H1 (cell line): ENCODE results near the gene OVCH1. TPM values are rescaled to one million over a fixed set of nuclear protein-coding genes. Genes with fewer than 3 reads are reported as not detected.

ENCODE experiments used
- CTCF ChIA-PET: fragments of 300-600 bp; sonication (Branson Sonifier 250); formaldehyde crosslinking; loops from one replicate; lab custom pipeline; 2021; ENCODE audit not compliant: partially characterized antibody; lab: Charles Lee
- POLR2A ChIA-PET: fragments of 300-600 bp; sonication (Branson Sonifier 250); formaldehyde crosslinking; loops from one replicate; lab custom pipeline; 2021; ENCODE audit warnings: inconsistent platforms; ENCODE audit not compliant: partially characterized antibody; lab: Charles Lee
- DNase-seq, 2 experiments: peaks; one replicate each; pipeline versions ENCODE4 v3.0.0 to v3.0.0-alpha.2; 2010 to 2022; ENCODE audit warnings: low spot score in 2 of 2, low read depth in 1 of 2, mixed read lengths in 1 of 2
- FAIRE-seq: peaks from 2 replicates; lab custom pipeline; 2011; peaks lifted over from hg19 to GRCh38; lab: Jason Lieb, UNC
- H2AFZ ChIP-seq: 2 replicates; pipeline ENCODE4 v1.8.1; 2012; ENCODE audit warnings: low read length, inconsistent platforms
- H2AK5ac ChIP-seq: 2 replicates; pipeline ENCODE4 v1.6.1; 2013; ENCODE audit warnings: low read depth, low read length
- H2BK120ac ChIP-seq: replicated peaks from 2 replicates; pipeline ENCODE3; 2013; ENCODE audit warnings: low read depth, low read length, inconsistent platforms
- H2BK12ac ChIP-seq: 2 replicates; pipeline ENCODE4 v1.6.1; 2013; ENCODE audit warnings: low read depth, low read length
- H2BK15ac ChIP-seq: 2 replicates; pipeline ENCODE4 v1.6.1; 2013; ENCODE audit warnings: low read length
- H2BK20ac ChIP-seq: 2 replicates; pipeline ENCODE4 v1.6.1; 2013; ENCODE audit warnings: low read length
- H2BK5ac ChIP-seq: 2 replicates; pipeline ENCODE4 v1.6.1; 2013; ENCODE audit warnings: low read depth, low read length
- H3K14ac ChIP-seq: 2 replicates; pipeline ENCODE4 v1.6.1; 2013; ENCODE audit warnings: inconsistent platforms; ENCODE audit not compliant: insufficient read length
- H3K18ac ChIP-seq: 2 replicates; pipeline ENCODE4 v1.6.1; 2013; ENCODE audit warnings: low read length; ENCODE audit errors: extremely low read depth
- H3K23ac ChIP-seq: 2 replicates; pipeline ENCODE4 v1.6.1; 2013; ENCODE audit warnings: inconsistent platforms; ENCODE audit not compliant: insufficient read length
- H3K23me2 ChIP-seq: 2 replicates; pipeline ENCODE4 v1.6.1; 2013; ENCODE audit warnings: low read depth, low read length
- H3K27ac ChIP-seq: 2 replicates; pipeline ENCODE4 v1.6.1; 2011; ENCODE audit warnings: low read depth, low read length, inconsistent platforms
- H3K27me3 ChIP-seq, 4 experiments: replicated peaks in 1 of 4; 1 replicate in 1 of 4; 2 replicates in 3 of 4; pipeline versions ENCODE4 v1.6.1 to v1.8.1; 2011 to 2013; ENCODE audit warnings: low read length in 3 of 4, mild to moderate bottlenecking in 3 of 4, inconsistent platforms in 2 of 4, mixed read lengths in 2 of 4, moderate library complexity in 1 of 4; ENCODE audit not compliant: control insufficient read depth in 3 of 4, insufficient read depth in 3 of 4; ENCODE audit errors: extremely low read depth in 1 of 4
- H3K36me3 ChIP-seq, 4 experiments: 2 replicates each; pipeline versions ENCODE4 v1.6.1 to v1.8.1; 2011 to 2013; ENCODE audit warnings: mild to moderate bottlenecking in 4 of 4, low read length in 3 of 4, moderate library complexity in 2 of 4, control low read depth in 1 of 4, inconsistent platforms in 1 of 4; ENCODE audit not compliant: insufficient read depth in 4 of 4, control insufficient read depth in 2 of 4
- H3K4ac ChIP-seq: replicated peaks from 2 replicates; pipeline ENCODE3; 2013; ENCODE audit warnings: low read length, low read depth, mixed read lengths, inconsistent platforms; ENCODE audit not compliant: insufficient read length
- H3K4me1 ChIP-seq, 4 experiments: replicated peaks in 1 of 4; 1 replicate in 1 of 4; 2 replicates in 3 of 4; pipeline versions ENCODE4 v1.6.1 to v1.8.1; 2011 to 2013; ENCODE audit warnings: low read length in 3 of 4, inconsistent platforms in 2 of 4, mixed read lengths in 1 of 4; ENCODE audit not compliant: insufficient read depth in 4 of 4, control insufficient read depth in 3 of 4
- H3K4me2 ChIP-seq, 2 experiments: 2 replicates each; pipeline versions ENCODE4 v1.6.1 to v1.8.1; 2011 to 2013; ENCODE audit warnings: low read depth in 2 of 2, low read length in 2 of 2, control low read depth in 1 of 2, inconsistent platforms in 1 of 2, mild to moderate bottlenecking in 1 of 2; ENCODE audit not compliant: insufficient read depth in 1 of 2
- H3K4me3 ChIP-seq, 4 experiments: fragments of 200-600, 300-600 bp in 1 of 4; sonication (generic), shearing (Covaris generic), sonication (Bioruptor Twin) in 1 of 4; 2 replicates each; pipeline versions ENCODE4 v1.5.1 to v1.8.1; 2011 to 2016; ENCODE audit warnings: low read length in 4 of 4, low read depth in 3 of 4, control low read depth in 2 of 4, inconsistent platforms in 2 of 4, mild to moderate bottlenecking in 2 of 4, mixed read lengths in 1 of 4, moderate library complexity in 1 of 4; ENCODE audit not compliant: insufficient read depth in 2 of 4; ENCODE audit errors: extremely low read depth in 1 of 4
- H3K56ac ChIP-seq: replicated peaks from 2 replicates; pipeline ENCODE3; 2013; ENCODE audit warnings: low read depth, mild to moderate bottlenecking, mixed read lengths, low read length, inconsistent platforms; ENCODE audit not compliant: insufficient read length
- H3K79me1 ChIP-seq: 2 replicates; pipeline ENCODE4 v1.6.1; 2013; ENCODE audit warnings: low read depth, low read length, control low read depth
- H3K79me2 ChIP-seq, 2 experiments: 2 replicates each; pipeline versions ENCODE4 v1.6.1 to v1.8.1; 2012 to 2013; ENCODE audit warnings: low read length in 2 of 2, mild to moderate bottlenecking in 2 of 2, inconsistent platforms in 1 of 2; ENCODE audit not compliant: insufficient read depth in 2 of 2, control insufficient read depth in 1 of 2
- H3K9ac ChIP-seq, 4 experiments: replicated peaks in 1 of 4; 1 replicate in 1 of 4; 2 replicates in 3 of 4; pipeline versions ENCODE4 v1.6.1 to v1.8.1; 2011 to 2013; ENCODE audit warnings: low read depth in 3 of 4, low read length in 3 of 4, control low read depth in 2 of 4, mild to moderate bottlenecking in 2 of 4, moderate library complexity in 2 of 4, inconsistent platforms in 1 of 4; ENCODE audit errors: extremely low read depth in 1 of 4
- H3K9me3 ChIP-seq, 2 experiments: 2 replicates each; pipeline versions ENCODE4 v1.6.1 to v1.8.1; 2012 to 2013; ENCODE audit warnings: mild to moderate bottlenecking in 2 of 2, moderate library complexity in 2 of 2, control low read depth in 1 of 2, inconsistent platforms in 1 of 2, low read depth in 1 of 2, low read length in 1 of 2, mixed read lengths in 1 of 2; ENCODE audit not compliant: insufficient read depth in 2 of 2
- H4K20me1 ChIP-seq, 2 experiments: replicated peaks in 1 of 2; 2 replicates each; pipeline versions ENCODE3 to v1.8.1; 2011 to 2013; ENCODE audit warnings: inconsistent platforms in 2 of 2, low read length in 2 of 2, mild to moderate bottlenecking in 1 of 2; ENCODE audit not compliant: insufficient read depth in 2 of 2, control insufficient read depth in 1 of 2
- H4K5ac ChIP-seq: 2 replicates; pipeline ENCODE4 v1.6.1; 2013; ENCODE audit warnings: low read length, low read depth, mixed read lengths, inconsistent platforms; ENCODE audit not compliant: insufficient read length
- H4K8ac ChIP-seq: 2 replicates; pipeline ENCODE4 v1.8.0; 2013; ENCODE audit warnings: mild to moderate bottlenecking, moderate library complexity, low read length, inconsistent platforms; ENCODE audit not compliant: insufficient read depth; ENCODE audit errors: extremely low read depth
- H4K91ac ChIP-seq: replicated peaks from 2 replicates; pipeline ENCODE3; 2013; ENCODE audit warnings: low read length, mixed read lengths, inconsistent platforms; ENCODE audit not compliant: insufficient read length
- ASH2L ChIP-seq: fragments of 200-600, 300-600 bp; sonication (generic); IDR thresholded peaks from one replicate; pipeline ENCODE4 v1.7.1; 2017; ENCODE audit warnings: low read length
- CHD2 ChIP-seq: IDR thresholded peaks from 2 replicates; pipeline ENCODE4 v1.6.1; 2012; ENCODE audit warnings: low read length, improper control_type of control experiment
- MAFK ChIP-seq: IDR thresholded peaks from 2 replicates; pipeline ENCODE4 v1.6.1; 2012; ENCODE audit warnings: low read depth, mild to moderate bottlenecking, improper control_type of control experiment, low read length
- NANOG ChIP-seq: IDR thresholded peaks from 2 replicates; pipeline ENCODE4 v1.6.1; 2011; ENCODE audit warnings: low read length, low read depth, mild to moderate bottlenecking, inconsistent platforms; ENCODE audit not compliant: insufficient read depth, poor library complexity, severe bottlenecking
- PHF8 ChIP-seq: fragments of 200-600 bp; sonication (generic); conservative IDR thresholded peaks from 2 replicates; pipeline ENCODE4 v1.7.1; 2012; ENCODE audit warnings: low read depth, mild to moderate bottlenecking, inconsistent platforms, low read length, moderate library complexity
- RBBP5 ChIP-seq: IDR thresholded peaks from 2 replicates; pipeline ENCODE4 v1.7.1; 2012; ENCODE audit warnings: low read depth, mild to moderate bottlenecking, inconsistent platforms, low read length, moderate library complexity, borderline replicate concordance
- SIN3A ChIP-seq, 2 experiments: IDR thresholded peaks in 1 of 2; conservative IDR thresholded peaks in 1 of 2; 2 replicates each; pipeline ENCODE4 v1.6.1; 2011 to 2012; ENCODE audit warnings: low read length in 2 of 2, improper control_type of control experiment in 1 of 2, low read depth in 1 of 2, mild to moderate bottlenecking in 1 of 2
- SP1 ChIP-seq: IDR thresholded peaks from 2 replicates; pipeline ENCODE4 v1.6.1; 2011; ENCODE audit warnings: low read depth, low read length
- SP2 ChIP-seq: IDR thresholded peaks from 2 replicates; pipeline ENCODE4 v1.6.1; 2012; ENCODE audit warnings: mild to moderate bottlenecking, low read length, inconsistent platforms
- TCF12 ChIP-seq: IDR thresholded peaks from 2 replicates; pipeline ENCODE4 v1.6.1; 2011; ENCODE audit warnings: low read depth, mild to moderate bottlenecking, low read length
- USF2 ChIP-seq: IDR thresholded peaks from 2 replicates; pipeline ENCODE4 v1.6.1; 2011; ENCODE audit warnings: low read length, improper control_type of control experiment
- WGBS, 2 experiments: shearing (Covaris generic) in 1 of 2; methylation state at CpG; one replicate each; pipeline versions ENCODE4 v1.1.6 to v1.1.7; 2013 to 2015; ENCODE audit warnings: low lambda C conversion rate in 2 of 2, mixed read lengths in 2 of 2, inconsistent platforms in 1 of 2, low coverage in 1 of 2, missing lambda C conversion rate in 1 of 2; ENCODE audit not compliant: insufficient replicate concordance in 2 of 2, insufficient coverage in 1 of 2, insufficient read length in 1 of 2; ENCODE audit errors: extremely low coverage in 1 of 2, missing lambda C conversion rate in 1 of 2; 5-methylcytosine and 5-hydroxymethylcytosine counted together
- polyA plus RNA-seq, 7 experiments: library from polyadenylated mRNA; depleted of rRNA in 3 of 7; stranded (reverse) in 5 of 7; unstranded in 2 of 7; fragments of >200 nt in 5 of 7; fragments of 200-250 nt in 2 of 7; gene quantifications; 1 replicate in 5 of 7; 2 replicates in 1 of 7; 4 replicates in 1 of 7; pipeline versions ENCODE4 v1.2.1 to v1.2.3, GENCODE V29; 2011 to 2013; ENCODE audit warnings: missing spikeins in 2 of 7, mixed read lengths in 2 of 7
- total RNA-seq: library from RNA; stranded (reverse); fragmentation: NEBNext Ultra II Directional; extraction: Animal tissue kit (Norgen Biotek cat#: 25700); gene quantifications from 2 replicates; pipeline ENCODE4 v1.2.1, GENCODE V29; 2021

OVCH1 gene
- total and polyA plus RNA-seq, 2 of the 8 experiments (the other 6 are each of a cell fraction or from before 2014, with no cell fraction given): 0.07 TPM; not detected in 1

GRCh38 chr12:29426498-29426897, 71.0 kb downstream of the OVCH1 start:
- CTCF ChIA-PET: interaction anchor here (0.9 to 1.7 kb wide), 2 partner anchors 10 to 28 kb away, joined by 3 to 7 read pairs; no protein-coding TSS in a partner anchor
- peaks cover 0 to 5% (median 0%) of the 10 kb centered on the region in 4 experiments; a peak in 1 of 7 replicates for H3K4me1 ChIP-seq
- H3K23me2 ChIP-seq: no peaks in the 10 kb centered on the region
- H3K4me2 ChIP-seq: no peak overlapping the region
- H3K27me3 ChIP-seq: no peaks in the 10 kb centered on the region
- no peak overlapping the region for H3K4me3 ChIP-seq
- no peak overlapping the region for H2BK12ac ChIP-seq
- H4K5ac ChIP-seq: no peak overlapping the region
- H2BK20ac ChIP-seq: no peak overlapping the region
- H3K18ac ChIP-seq: no peak overlapping the region
- 94% methylated on average over 2 of the region's 2 CpGs; no CpG with 5 or more reads in 1 of the 2 experiments for WGBS, 2 experiments
- no peak overlapping the region for H3K23ac ChIP-seq
- no peak overlapping the region for H3K27ac ChIP-seq
- no peaks in the 10 kb centered on the region for H3K36me3 ChIP-seq
- no peak overlapping the region for H2AFZ ChIP-seq
- no peak overlapping the region for H3K14ac ChIP-seq
- no peaks in the 10 kb centered on the region for H4K20me1 ChIP-seq
- FAIRE-seq (no peak), DNase-seq (no peak)
- H4K8ac ChIP-seq: no peak overlapping the region
- no peak overlapping the region for H2BK5ac ChIP-seq
- no peak overlapping the region for H3K4ac ChIP-seq
- TF ChIP-seq MAFK (no peak), PHF8 (no peak), SP2 (no peak), RBBP5 (no peak), USF2 (no peak), SP1 (no peak), NANOG (no peak), ASH2L (no peak), SIN3A (conservative IDR thresholded peaks at IDR 0.05 in 1 of 2, IDR thresholded peaks at IDR 0.05 in 1 of 2; ENCODE audit: low read depth in 1 of 2, low read length in 2 of 2) (no peak), TCF12 (no peak), CHD2 (no peak)
- no peak overlapping the region for H2BK15ac ChIP-seq
- no peak overlapping the region for H3K9ac ChIP-seq
- POLR2A ChIA-PET: no interaction called here
- peaks cover 3 to 7% of the 10 kb centered on the region in 2 experiments; a peak in 2 of 4 replicates for H3K9me3 ChIP-seq
- no peak overlapping the region for H2AK5ac ChIP-seq
- no peaks in the 10 kb centered on the region for H3K79me1 ChIP-seq
- H3K79me2 ChIP-seq: no peaks in the 10 kb centered on the region
- H3K56ac ChIP-seq: no peak overlapping the region
- H4K91ac ChIP-seq: no peak overlapping the region
- H2BK120ac ChIP-seq: no peak overlapping the region
